ENCODE results near the gene TBC1D10B. TPM values are rescaled to one million over a fixed set of nuclear protein-coding genes. Genes with fewer than 3 reads are reported as not detected.
"Not testable (repeated sequence)": the region's sequence is repeated elsewhere in the genome, so short reads cannot be mapped to it uniquely, and the experiment has no call there.

TBC1D10B gene
- total and polyA plus RNA-seq, 2 of the 8 experiments (the other 6 are each of a cell fraction or from before 2014, with no cell fraction given) = 15.4 to 28.6 TPM

DNA sequence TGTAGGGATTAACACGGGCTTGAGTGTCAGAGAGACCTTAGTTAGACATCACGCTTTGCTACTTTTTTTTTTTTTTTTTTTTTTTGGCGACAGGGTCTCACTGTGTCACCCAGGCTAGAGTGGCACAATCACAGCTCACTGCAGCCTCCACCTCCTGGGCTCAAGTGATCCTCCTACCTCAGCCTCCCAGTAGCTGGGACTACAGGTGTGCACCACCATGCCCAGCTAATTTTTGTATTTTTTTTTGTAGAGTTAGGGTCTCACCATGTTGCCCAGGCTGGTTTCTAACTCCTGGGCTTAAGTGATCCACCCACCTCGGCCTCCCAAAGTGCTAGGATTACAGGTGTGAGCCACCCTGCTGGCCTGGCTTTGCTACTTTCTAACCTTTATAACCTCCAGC lies 26.3 kb upstream of the TBC1D10B start:
- peaks cover 5 to 21% of the 10 kb centered on the region in 2 experiments; a peak in 2 of 4 replicates for H3K79me2 ChIP-seq (ENCODE audit: control insufficient read depth in 1 of 2, insufficient read depth in 2 of 2, low read length in 2 of 2)
- not testable (repeated sequence) for H3K56ac ChIP-seq (replicated peaks; ENCODE audit: insufficient read length, low read depth, low read length); H2BK20ac ChIP-seq (ENCODE audit: low read length); H3K23ac ChIP-seq (ENCODE audit: insufficient read length); H2AFZ ChIP-seq (ENCODE audit: low read length); DNase-seq (ENCODE audit: low read depth in 1 of 2, low spot score in 2 of 2); H2BK120ac ChIP-seq (replicated peaks; ENCODE audit: low read depth, low read length); H2BK15ac ChIP-seq (ENCODE audit: low read length); H3K4ac ChIP-seq (replicated peaks; ENCODE audit: insufficient read length, low read depth, low read length); H3K79me1 ChIP-seq (ENCODE audit: low read depth, low read length); H3K27ac ChIP-seq (ENCODE audit: low read depth, low read length); H3K18ac ChIP-seq (ENCODE audit: extremely low read depth, low read length); H2BK12ac ChIP-seq (ENCODE audit: low read depth, low read length); H3K9ac ChIP-seq (replicated peaks in 1 of 4; ENCODE audit: extremely low read depth in 1 of 4, low read depth in 3 of 4, low read length in 3 of 4); H3K9me3 ChIP-seq (ENCODE audit: insufficient read depth in 2 of 2, low read depth in 1 of 2, low read length in 1 of 2); H2BK5ac ChIP-seq (ENCODE audit: low read depth, low read length); H3K14ac ChIP-seq (ENCODE audit: insufficient read length); FAIRE-seq; H2AK5ac ChIP-seq (ENCODE audit: low read depth, low read length); H4K8ac ChIP-seq (ENCODE audit: extremely low read depth, insufficient read depth, low read length); H4K91ac ChIP-seq (replicated peaks; ENCODE audit: insufficient read length, low read length); H4K5ac ChIP-seq (ENCODE audit: insufficient read length, low read depth, low read length); H3K27me3 ChIP-seq (replicated peaks in 1 of 4; ENCODE audit: control insufficient read depth in 3 of 4, extremely low read depth in 1 of 4, insufficient read depth in 3 of 4, low read length in 3 of 4)
- peak overlapping the region; percentile 72 to 98 (median 92); a peak in 7 of 8 replicates for H3K4me3 ChIP-seq (ENCODE audit: extremely low read depth in 1 of 4, insufficient read depth in 2 of 4, low read depth in 3 of 4, low read length in 4 of 4)
- H3K23me2 ChIP-seq (ENCODE audit: low read depth, low read length) = peaks cover 11% of the 10 kb centered on the region; the same call in 1 of the 2 replicates
- peak overlapping the region; percentile 93 to 94 for H3K4me2 ChIP-seq (ENCODE audit: insufficient read depth in 1 of 2, low read depth in 2 of 2, low read length in 2 of 2)
- POLR2A ChIA-PET (ENCODE audit: partially characterized antibody) = interaction anchor here (0.6 to 12.6 kb wide), 10 partner anchors 10 to 212 kb away, joined by 4 to 151 read pairs (median 8); partner anchors contain the start of genes CD2BP2, MYL11, SEPTIN1 and TBC1D10B
- peaks cover 12 to 17% of the 10 kb centered on the region in 2 experiments for H4K20me1 ChIP-seq (replicated peaks in 1 of 2; ENCODE audit: control insufficient read depth in 1 of 2, insufficient read depth in 2 of 2, low read length in 2 of 2)
- H3K4me1 ChIP-seq (replicated peaks in 1 of 4; ENCODE audit: control insufficient read depth in 3 of 4, insufficient read depth in 4 of 4, low read length in 3 of 4) = peaks cover 0 to 15% (median 9%) of the 10 kb centered on the region in 4 experiments; a peak in 6 of 7 replicates
- H3K36me3 ChIP-seq (ENCODE audit: control insufficient read depth in 2 of 4, insufficient read depth in 4 of 4, low read length in 3 of 4) = peaks cover 4 to 21% (median 14%) of the 10 kb centered on the region in 4 experiments; a peak in 6 of 8 replicates
- WGBS, 2 experiments (ENCODE audit: extremely low coverage in 1 of 2, insufficient coverage in 1 of 2, insufficient read length in 1 of 2, insufficient replicate concordance in 2 of 2, low coverage in 1 of 2, low lambda C conversion rate in 2 of 2, missing lambda C conversion rate in 1 of 2) = 74% methylated on average over 3 of the region's 4 CpGs; no CpG with 5 or more reads in 1 of the 2 experiments
- CTCF ChIA-PET (ENCODE audit: partially characterized antibody) = interaction anchor here (0.6 to 2.4 kb wide), 11 partner anchors 11 to 219 kb away, joined by 3 to 20 read pairs (median 5); partner anchors contain the start of gene ZNF771
